ENCODE measurements around the gene MAGI1.

MAGI1 gene

GRCh38 chr3:65343736-65344135 lies 695.0 kb downstream of the MAGI1 start:
- Histone ChIP-seq H3K9me3 (no peaks in the 10 kb centered on the region), H3K4me1 (no peaks in the 10 kb centered on the region), H3K27ac (no peak overlapping the region), H3K36me3 (no peaks in the 10 kb centered on the region), H3K4me3 (no peak overlapping the region), H3K27me3 (no peaks in the 10 kb centered on the region)
- intact Hi-C loops (cut with DNase I; ENCODE audit: low total_unique reads), result no loop called here
- DNase-seq, result no peak
- no peak for TF ChIP-seq CTCF (IDR thresholded peaks at IDR 0.05)

GRCh38 chr3:65343026-65343425 lies 695.7 kb downstream of the MAGI1 start:
- Histone ChIP-seq H3K36me3 (no peaks in the 10 kb centered on the region), H3K27ac (no peak overlapping the region), H3K4me3 (no peak overlapping the region), H3K27me3 (no peaks in the 10 kb centered on the region), H3K9me3 (no peaks in the 10 kb centered on the region), H3K4me1 (no peaks in the 10 kb centered on the region)
- intact Hi-C loops (cut with DNase I; ENCODE audit: low total_unique reads), result no loop called here
- TF ChIP-seq CTCF (IDR thresholded peaks at IDR 0.05), result no peak
- no peak for DNase-seq

GRCh38 chr3:65342084-65342683 lies 696.5 kb downstream of the MAGI1 start:
- Histone ChIP-seq H3K4me1 (no peaks in the 10 kb centered on the region), H3K9me3 (no peaks in the 10 kb centered on the region), H3K36me3 (no peaks in the 10 kb centered on the region), H3K4me3 (no peak overlapping the region), H3K27me3 (no peaks in the 10 kb centered on the region), H3K27ac (no peak overlapping the region)
- TF ChIP-seq CTCF (IDR thresholded peaks at IDR 0.05), result peak in 1 of 2 experiments; percentile 30
- intact Hi-C loops (cut with DNase I; ENCODE audit: low total_unique reads), result no loop called here
- DNase-seq, result no peak

GRCh38 chr3:65339192-65339740 lies 699.5 kb downstream of the MAGI1 start:
- H3K4me3 ChIP-seq, result no peak overlapping the region
- no peaks in the 10 kb centered on the region for H3K4me1 ChIP-seq
- H3K27ac ChIP-seq, result no peak overlapping the region
- no peak for TF ChIP-seq CTCF (IDR thresholded peaks at IDR 0.05)
- H3K27me3 ChIP-seq, result no peaks in the 10 kb centered on the region
- intact Hi-C loops (cut with DNase I; ENCODE audit: low total_unique reads), result no loop called here
- no peaks in the 10 kb centered on the region for H3K9me3 ChIP-seq
- no peak for DNase-seq
- H3K36me3 ChIP-seq, result no peaks in the 10 kb centered on the region

GRCh38 chr3:65338571-65338970 lies 700.1 kb downstream of the MAGI1 start:
- H3K4me1 ChIP-seq, result no peaks in the 10 kb centered on the region
- DNase-seq, result no peak
- no peaks in the 10 kb centered on the region for H3K9me3 ChIP-seq
- no peak overlapping the region for H3K4me3 ChIP-seq
- no peaks in the 10 kb centered on the region for H3K27me3 ChIP-seq
- H3K36me3 ChIP-seq, result no peaks in the 10 kb centered on the region
- intact Hi-C loops (cut with DNase I; ENCODE audit: low total_unique reads), result no loop called here
- H3K27ac ChIP-seq, result no peak overlapping the region
- TF ChIP-seq CTCF (IDR thresholded peaks at IDR 0.05), result no peak

GRCh38 chr3:65335587-65335986 lies 703.1 kb downstream of the MAGI1 start:
- no peak overlapping the region for H3K4me3 ChIP-seq
- no peaks in the 10 kb centered on the region for H3K36me3 ChIP-seq
- no peaks in the 10 kb centered on the region for H3K9me3 ChIP-seq
- no peaks in the 10 kb centered on the region for H3K27me3 ChIP-seq
- no peak for DNase-seq
- TF ChIP-seq CTCF (IDR thresholded peaks at IDR 0.05), result no peak
- H3K27ac ChIP-seq, result no peak overlapping the region
- H3K4me1 ChIP-seq, result no peaks in the 10 kb centered on the region
- intact Hi-C loops (cut with DNase I; ENCODE audit: low total_unique reads), result no loop called here

Data from tibial artery (tissue), 4 donors.